DLD1 (cell line): Measurements from ENCODE around the gene CTSV.
"Not testable (repeated sequence)": the region's sequence is repeated elsewhere in the genome, so short reads cannot be mapped to it uniquely, and the experiment has no call there.

Experiments used
- in situ Hi-C: cut with HindIII; loops from 2 replicates; pipeline ENCODE4 v1.10.0; 2017; ENCODE audit warnings: low sequenced_read_pairs

Gene CTSV

GRCh38 chr9:97038611-97039513 lies at the start of gene CTSV:
Gene CTSV (minus strand): TSS chr9:97039142. CDS start chr9:97038043, 1,099 bp downstream.
- in situ Hi-C loops, result no loop called here

- in situ Hi-C loops, result not testable (repeated sequence)
Observed at GRCh38 chr9:97087668-97088215, 48.8 kb upstream of the CTSV start.

- in situ Hi-C loops, result not testable (repeated sequence)
Observed at GRCh38 chr9:97084562-97084991, 45.6 kb upstream of the CTSV start.

- in situ Hi-C loops, result no loop called here
Observed at GRCh38 chr9:97078362-97078761, 39.4 kb upstream of the CTSV start.

- in situ Hi-C loops, result no loop called here
Observed at GRCh38 chr9:97077452-97078295, 38.7 kb upstream of the CTSV start.

- in situ Hi-C loops, result not testable (repeated sequence)
Observed at GRCh38 chr9:97076731-97077451, 37.9 kb upstream of the CTSV start.

GRCh38 chr9:97076238-97076637 lies 37.3 kb upstream of the CTSV start:
- in situ Hi-C loops, result no loop called here

GRCh38 chr9:97075289-97075985 lies 36.5 kb upstream of the CTSV start:
- in situ Hi-C loops, result no loop called here

GRCh38 chr9:97073506-97073905 lies 34.6 kb upstream of the CTSV start:
- in situ Hi-C loops, result no loop called here

GRCh38 chr9:97072285-97072776 lies 33.4 kb upstream of the CTSV start:
- in situ Hi-C loops, result no loop called here

- in situ Hi-C loops, result not testable (repeated sequence)
Observed at GRCh38 chr9:97070325-97070724, 31.4 kb upstream of the CTSV start.

GRCh38 chr9:97067490-97067889 lies 28.5 kb upstream of the CTSV start:
- in situ Hi-C loops, result no loop called here

GRCh38 chr9:97064176-97064575 lies 25.2 kb upstream of the CTSV start:
- in situ Hi-C loops, result no loop called here

- in situ Hi-C loops, result no loop called here
Observed at GRCh38 chr9:97060796-97061195, 21.9 kb upstream of the CTSV start.

- in situ Hi-C loops, result no loop called here
Observed at GRCh38 chr9:97059626-97060025, 20.7 kb upstream of the CTSV start.

GRCh38 chr9:97057651-97058050 lies 18.7 kb upstream of the CTSV start:
- in situ Hi-C loops, result no loop called here

- in situ Hi-C loops, result not testable (repeated sequence)
Observed at GRCh38 chr9:97055891-97056290, 16.9 kb upstream of the CTSV start.

GRCh38 chr9:97053717-97054116 lies 14.8 kb upstream of the CTSV start:
- in situ Hi-C loops, result no loop called here

- in situ Hi-C loops, result no loop called here
Observed at GRCh38 chr9:97052735-97053134, 13.8 kb upstream of the CTSV start.

- in situ Hi-C loops, result no loop called here
Observed at GRCh38 chr9:97046228-97046627, 7.3 kb upstream of the CTSV start.
